ENCODE results near the gene OPA1.
A peak's percentile ranks its signal among the peaks of the same experiment; 100 is the strongest.

The OPA1 gene

GRCh38 chr3:193592841-193593667, at the start of gene OPA1:
Gene OPA1, plus strand, starts transcription at chr3:193593208. Its CDS starts 170 bp downstream, at chr3:193593378.
- peak; percentile 96 for DNase-seq (ENCODE audit: low spot score)

GRCh38 chr3:193544289-193544688, 48.7 kb upstream of the OPA1 start:
- no peak for DNase-seq (ENCODE audit: low spot score)

GRCh38 chr3:193545304-193545703, 47.7 kb upstream of the OPA1 start:
- no peak for DNase-seq (ENCODE audit: low spot score)

- no peak for DNase-seq (ENCODE audit: low spot score)
Observed at GRCh38 chr3:193546129-193546528, 46.9 kb upstream of the OPA1 start.

GRCh38 chr3:193548406-193548805, 44.6 kb upstream of the OPA1 start:
- DNase-seq (ENCODE audit: low spot score), result no peak

- no peak for DNase-seq (ENCODE audit: low spot score)
Observed at GRCh38 chr3:193552923-193553322, 40.1 kb upstream of the OPA1 start.

- DNase-seq (ENCODE audit: low spot score), result no peak
Observed at GRCh38 chr3:193553586-193553985, 39.4 kb upstream of the OPA1 start.

- DNase-seq (ENCODE audit: low spot score), result no peak
Observed at GRCh38 chr3:193554811-193555210, 38.2 kb upstream of the OPA1 start, which contains the start of gene ATP13A4. Gene ATP13A4, minus strand, starts transcription at chr3:193554895. Its CDS starts 96 bp downstream, at chr3:193554799.

GRCh38 chr3:193556841-193557240, 36.2 kb upstream of the OPA1 start:
- DNase-seq (ENCODE audit: low spot score), result no peak

GRCh38 chr3:193559100-193559499, 33.9 kb upstream of the OPA1 start:
- DNase-seq (ENCODE audit: low spot score), result peak; percentile 6

- no peak for DNase-seq (ENCODE audit: low spot score)
Observed at GRCh38 chr3:193560091-193560490, 32.9 kb upstream of the OPA1 start.

- no peak for DNase-seq (ENCODE audit: low spot score)
Observed at GRCh38 chr3:193560870-193561269, 32.1 kb upstream of the OPA1 start.

- DNase-seq (ENCODE audit: low spot score), result no peak
Observed at GRCh38 chr3:193563426-193563825, 29.6 kb upstream of the OPA1 start.

- DNase-seq (ENCODE audit: low spot score), result no peak
Observed at GRCh38 chr3:193564012-193564411, 29.0 kb upstream of the OPA1 start.

- no peak for DNase-seq (ENCODE audit: low spot score)
Observed at GRCh38 chr3:193569119-193569518, 23.9 kb upstream of the OPA1 start.

- DNase-seq (ENCODE audit: low spot score), result peak; percentile 64
Observed at GRCh38 chr3:193572426-193572908, 20.5 kb upstream of the OPA1 start.

- no peak for DNase-seq (ENCODE audit: low spot score)
Observed at GRCh38 chr3:193573403-193574191, 19.4 kb upstream of the OPA1 start.

GRCh38 chr3:193574488-193575070, 18.4 kb upstream of the OPA1 start:
- DNase-seq (ENCODE audit: low spot score), result no peak

GRCh38 chr3:193585530-193585929, 7.5 kb upstream of the OPA1 start:
- no peak for DNase-seq (ENCODE audit: low spot score)

GRCh38 chr3:193586526-193586925, 6.5 kb upstream of the OPA1 start:
- no peak for DNase-seq (ENCODE audit: low spot score)

GRCh38 chr3:193589129-193589528, 3.9 kb upstream of the OPA1 start:
- no peak for DNase-seq (ENCODE audit: low spot score)

- DNase-seq (ENCODE audit: low spot score), result no peak
Observed at GRCh38 chr3:193589616-193590015, 3.4 kb upstream of the OPA1 start.

Data from activated CD4-positive, alpha-beta T cell treated with anti-CD3 and anti-CD28 coated beads, Interleukin-2, Interleukin-4, amounts not matched to agents 100 ng/mL and 50 ng/mL, durations not matched to agents 16 hours and 8 hours (primary cell).